Measurements from ENCODE around the gene APOBEC4. TPM values are rescaled to one million over a fixed set of nuclear protein-coding genes. Genes with fewer than 3 reads are reported as not detected.
"Not testable (repeated sequence)": the region's sequence is repeated elsewhere in the genome, so short reads cannot be mapped to it uniquely, and the experiment has no call there.

The APOBEC4 gene
- polyA plus RNA-seq, 1 donor = 0.09 TPM

GRCh38 chr1:183634429-183635065 lies 18.6 kb downstream of the APOBEC4 start:
- Histone ChIP-seq H3K4me3 (ENCODE audit: low read length) (peak overlapping the region; percentile 92), H3K27ac (ENCODE audit: low read length) (peak overlapping the region; percentile 91), H3K27me3 (ENCODE audit: control insufficient read depth, insufficient read depth, low read length) (no peaks in the 10 kb centered on the region), H3K36me3 (ENCODE audit: control insufficient read depth, insufficient read depth, low read length) (peaks cover 10% of the 10 kb centered on the region), H3K4me1 (ENCODE audit: control insufficient read depth, insufficient read depth, low read length) (peaks cover 9% of the 10 kb centered on the region), H3K9me3 (ENCODE audit: control insufficient read depth, low read depth, low read length) (no peaks in the 10 kb centered on the region)
- DNase-seq = no peak
- 0% methylated on average over 4 of the region's 10 CpGs for WGBS (ENCODE audit: insufficient coverage, low lambda C conversion rate)

DNA sequence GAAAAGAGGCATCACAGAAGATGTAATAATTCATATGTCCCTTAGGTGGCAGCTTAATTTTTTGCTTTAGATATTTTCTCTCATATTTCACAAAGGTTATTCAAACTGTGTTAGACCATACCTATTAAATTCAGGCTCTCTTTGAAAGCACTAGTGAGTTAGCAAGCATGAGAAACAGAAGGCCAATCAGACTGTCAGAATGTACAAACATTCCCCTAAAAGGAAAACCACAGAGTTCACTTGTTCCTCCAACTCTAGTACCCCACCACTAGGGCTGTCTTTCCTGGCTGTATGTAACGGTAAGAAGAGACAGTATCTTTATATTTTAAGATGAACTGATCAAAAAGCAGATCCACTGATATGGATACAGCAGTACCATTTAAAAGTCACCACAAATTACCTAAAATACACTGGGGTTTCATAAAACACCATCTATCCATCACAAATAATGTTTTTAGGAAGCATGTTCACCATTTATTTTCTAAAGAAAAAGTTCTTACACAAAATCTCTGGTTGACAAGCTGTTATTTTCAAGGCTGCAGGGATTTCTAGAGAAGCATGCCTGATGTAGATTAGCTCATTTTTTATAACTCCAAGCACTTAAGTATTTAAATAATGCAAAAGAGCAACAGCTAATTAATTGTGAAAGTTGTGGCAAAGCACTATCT lies 19.3 kb downstream of the APOBEC4 start:
- Histone ChIP-seq H3K4me1 (ENCODE audit: control insufficient read depth, insufficient read depth, low read length) (peaks cover 9% of the 10 kb centered on the region), H3K27me3 (ENCODE audit: control insufficient read depth, insufficient read depth, low read length) (no peaks in the 10 kb centered on the region), H3K36me3 (ENCODE audit: control insufficient read depth, insufficient read depth, low read length) (peaks cover 14% of the 10 kb centered on the region), H3K27ac (ENCODE audit: low read length) (peak overlapping the region; percentile 58), H3K4me3 (ENCODE audit: low read length) (peak overlapping the region; percentile 92), H3K9me3 (ENCODE audit: control insufficient read depth, low read depth, low read length) (no peaks in the 10 kb centered on the region)
- DNase-seq = peak in 1 of 2 donors; percentile 55
- WGBS (ENCODE audit: insufficient coverage, low lambda C conversion rate) = no CpG with 5 or more reads among the region's 1 CpG

DNA sequence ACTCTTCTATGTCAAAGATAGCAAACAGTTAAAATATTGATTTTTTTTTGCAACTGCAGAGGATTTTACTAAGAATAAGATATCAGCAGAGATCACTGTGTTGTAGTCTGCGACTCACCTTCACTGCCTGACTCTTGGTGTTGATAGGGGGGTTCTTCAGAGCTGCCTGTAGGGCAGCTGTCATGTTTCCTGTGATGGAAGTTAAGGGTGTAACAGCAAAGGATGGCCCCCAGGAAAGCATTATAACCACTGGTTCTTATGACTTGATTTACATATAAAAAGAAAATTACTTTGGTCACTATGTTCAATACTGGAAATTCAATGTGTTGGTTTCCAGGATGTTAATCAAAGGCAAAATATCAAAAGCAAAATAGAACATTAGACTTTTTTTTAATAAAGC lies 20.2 kb downstream of the APOBEC4 start:
- Histone ChIP-seq H3K4me1 (ENCODE audit: control insufficient read depth, insufficient read depth, low read length) (peaks cover 9% of the 10 kb centered on the region), H3K27me3 (ENCODE audit: control insufficient read depth, insufficient read depth, low read length) (no peaks in the 10 kb centered on the region), H3K36me3 (ENCODE audit: control insufficient read depth, insufficient read depth, low read length) (peaks cover 20% of the 10 kb centered on the region), H3K27ac (ENCODE audit: low read length) (no peak overlapping the region), H3K9me3 (ENCODE audit: control insufficient read depth, low read depth, low read length) (no peaks in the 10 kb centered on the region), H3K4me3 (ENCODE audit: low read length) (peak overlapping the region; percentile 92)
- no CpG with 5 or more reads among the region's 1 CpG for whole genome bisulfite sequencing (ENCODE audit: insufficient coverage, low lambda C conversion rate)
- DNase-seq = no peak

- WGBS (ENCODE audit: insufficient coverage, low lambda C conversion rate) = 100% methylated on average over 2 of the region's 2 CpGs
- DNase-seq = no peak
- no peaks in the 10 kb centered on the region for H3K9me3 ChIP-seq (ENCODE audit: control insufficient read depth, low read depth, low read length)
- no peak overlapping the region for H3K27ac ChIP-seq (ENCODE audit: low read length)
- peaks cover 9% of the 10 kb centered on the region for H3K4me1 ChIP-seq (ENCODE audit: control insufficient read depth, insufficient read depth, low read length)
- H3K4me3 ChIP-seq (ENCODE audit: low read length) = no peak overlapping the region
- no peaks in the 10 kb centered on the region for H3K27me3 ChIP-seq (ENCODE audit: control insufficient read depth, insufficient read depth, low read length)
- H3K36me3 ChIP-seq (ENCODE audit: control insufficient read depth, insufficient read depth, low read length) = peaks cover 26% of the 10 kb centered on the region
These were observed 21.0 kb downstream of the APOBEC4 start for GRCh38 chr1:183632114-183632513.

DNA sequence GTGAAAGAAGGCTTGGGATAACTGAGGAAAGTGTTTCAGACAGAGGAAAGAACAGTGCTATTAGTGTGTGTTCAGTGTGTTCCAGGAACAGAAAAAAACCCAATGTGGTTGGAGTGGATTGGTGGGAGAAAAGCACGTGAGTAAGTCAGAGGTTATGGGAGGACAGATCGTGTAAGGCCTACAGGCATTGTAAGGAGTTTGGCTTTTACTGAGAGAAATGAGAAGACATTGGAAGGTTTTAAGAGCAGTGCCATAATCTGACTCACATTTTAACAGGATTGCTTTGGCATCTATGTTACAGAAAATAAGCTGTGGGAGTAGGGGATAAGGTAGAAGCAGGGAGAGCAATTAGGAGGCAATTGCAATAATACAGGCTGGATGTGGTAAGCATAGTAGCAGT lies 22.4 kb downstream of the APOBEC4 start:
- no peaks in the 10 kb centered on the region for H3K27me3 ChIP-seq (ENCODE audit: control insufficient read depth, insufficient read depth, low read length)
- DNase-seq = no peak
- no peak overlapping the region for H3K4me3 ChIP-seq (ENCODE audit: low read length)
- H3K36me3 ChIP-seq (ENCODE audit: control insufficient read depth, insufficient read depth, low read length) = peaks cover 31% of the 10 kb centered on the region
- H3K9me3 ChIP-seq (ENCODE audit: control insufficient read depth, low read depth, low read length) = no peaks in the 10 kb centered on the region
- no peak overlapping the region for H3K27ac ChIP-seq (ENCODE audit: low read length)
- WGBS (ENCODE audit: insufficient coverage, low lambda C conversion rate) = 50% methylated on average over 1 of the region's 2 CpGs
- peaks cover 9% of the 10 kb centered on the region for H3K4me1 ChIP-seq (ENCODE audit: control insufficient read depth, insufficient read depth, low read length)

- no peak for DNase-seq
- H3K4me3 ChIP-seq (ENCODE audit: low read length) = no peak overlapping the region
- no peak overlapping the region for H3K27ac ChIP-seq (ENCODE audit: low read length)
- peaks cover 39% of the 10 kb centered on the region for H3K36me3 ChIP-seq (ENCODE audit: control insufficient read depth, insufficient read depth, low read length)
- H3K9me3 ChIP-seq (ENCODE audit: control insufficient read depth, low read depth, low read length) = no peaks in the 10 kb centered on the region
- H3K27me3 ChIP-seq (ENCODE audit: control insufficient read depth, insufficient read depth, low read length) = no peaks in the 10 kb centered on the region
- peaks cover 8% of the 10 kb centered on the region for H3K4me1 ChIP-seq (ENCODE audit: control insufficient read depth, insufficient read depth, low read length)
These were observed 24.6 kb downstream of the APOBEC4 start for GRCh38 chr1:183628537-183628936.

DNA sequence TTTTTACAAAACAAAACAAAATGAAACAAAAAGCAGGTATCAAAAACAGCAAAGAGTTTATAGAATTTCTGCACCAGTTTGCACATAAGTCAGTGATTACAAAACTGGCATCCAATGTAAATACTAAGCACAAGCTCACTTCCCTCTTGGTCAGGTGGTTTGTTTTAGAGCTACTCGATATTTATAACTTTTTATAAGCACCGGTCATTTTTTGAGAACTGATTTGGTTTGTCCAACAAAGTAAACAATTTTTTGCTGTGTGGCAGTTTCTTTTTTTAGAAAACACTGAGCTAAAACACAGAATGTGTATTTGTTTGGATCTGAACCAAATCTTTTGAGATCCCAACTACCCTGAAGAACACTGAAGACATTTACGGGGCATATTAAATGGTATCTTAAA lies 26.9 kb downstream of the APOBEC4 start:
- not testable (repeated sequence) for H3K27ac ChIP-seq (ENCODE audit: low read length); H3K9me3 ChIP-seq (ENCODE audit: control insufficient read depth, low read depth, low read length); H3K4me1 ChIP-seq (ENCODE audit: control insufficient read depth, insufficient read depth, low read length); H3K27me3 ChIP-seq (ENCODE audit: control insufficient read depth, insufficient read depth, low read length); DNase-seq; H3K4me3 ChIP-seq (ENCODE audit: low read length)
- no CpG with 5 or more reads among the region's 3 CpGs for WGBS (ENCODE audit: insufficient coverage, low lambda C conversion rate)
- H3K36me3 ChIP-seq (ENCODE audit: control insufficient read depth, insufficient read depth, low read length) = peaks cover 39% of the 10 kb centered on the region

GRCh38 chr1:183622884-183623785 lies 30.0 kb downstream of the APOBEC4 start:
- H3K4me1 ChIP-seq (ENCODE audit: control insufficient read depth, insufficient read depth, low read length) = peaks cover 3% of the 10 kb centered on the region

DNA sequence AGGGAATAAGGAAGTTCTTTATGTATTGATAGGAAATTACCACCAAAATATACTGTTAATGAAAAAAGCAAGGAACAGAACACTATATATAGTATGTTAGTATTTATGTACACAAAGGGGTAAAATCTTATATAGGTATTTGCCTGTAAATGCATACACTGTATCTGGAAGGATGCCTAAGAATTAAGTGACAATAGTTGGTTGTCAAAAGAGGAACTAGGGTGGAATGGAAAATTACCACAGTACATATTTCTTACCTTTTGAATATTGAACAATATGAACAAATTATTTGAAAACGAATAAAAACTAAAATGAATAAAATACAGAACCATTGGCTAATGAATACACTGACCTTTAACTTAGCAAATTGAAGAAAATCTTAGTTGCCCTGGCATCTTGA lies 31.1 kb downstream of the APOBEC4 start:
- peaks cover 3% of the 10 kb centered on the region for H3K4me1 ChIP-seq (ENCODE audit: control insufficient read depth, insufficient read depth, low read length)
- H3K9me3 ChIP-seq (ENCODE audit: control insufficient read depth, low read depth, low read length) = no peaks in the 10 kb centered on the region
- 88% methylated on average over 1 of the region's 1 CpG for WGBS (ENCODE audit: insufficient coverage, low lambda C conversion rate)
- H3K27me3 ChIP-seq (ENCODE audit: control insufficient read depth, insufficient read depth, low read length) = no peaks in the 10 kb centered on the region
- no peak overlapping the region for H3K4me3 ChIP-seq (ENCODE audit: low read length)
- H3K36me3 ChIP-seq (ENCODE audit: control insufficient read depth, insufficient read depth, low read length) = peaks cover 14% of the 10 kb centered on the region
- no peak for DNase-seq
- no peak overlapping the region for H3K27ac ChIP-seq (ENCODE audit: low read length)

More at GRCh38 chr1:183622884-183623785, 30.0 kb downstream of the APOBEC4 start:
- DNase-seq = peak; percentile 70 to 85
- H3K27me3 ChIP-seq (ENCODE audit: control insufficient read depth, insufficient read depth, low read length) = no peaks in the 10 kb centered on the region
- H3K27ac ChIP-seq (ENCODE audit: low read length) = peak overlapping the region; percentile 44
- no peaks in the 10 kb centered on the region for H3K9me3 ChIP-seq (ENCODE audit: control insufficient read depth, low read depth, low read length)
- H3K4me3 ChIP-seq (ENCODE audit: low read length) = no peak overlapping the region
- WGBS (ENCODE audit: insufficient coverage, low lambda C conversion rate) = no CpG with 5 or more reads among the region's 10 CpGs
- H3K36me3 ChIP-seq (ENCODE audit: control insufficient read depth, insufficient read depth, low read length) = peaks cover 20% of the 10 kb centered on the region

DNA sequence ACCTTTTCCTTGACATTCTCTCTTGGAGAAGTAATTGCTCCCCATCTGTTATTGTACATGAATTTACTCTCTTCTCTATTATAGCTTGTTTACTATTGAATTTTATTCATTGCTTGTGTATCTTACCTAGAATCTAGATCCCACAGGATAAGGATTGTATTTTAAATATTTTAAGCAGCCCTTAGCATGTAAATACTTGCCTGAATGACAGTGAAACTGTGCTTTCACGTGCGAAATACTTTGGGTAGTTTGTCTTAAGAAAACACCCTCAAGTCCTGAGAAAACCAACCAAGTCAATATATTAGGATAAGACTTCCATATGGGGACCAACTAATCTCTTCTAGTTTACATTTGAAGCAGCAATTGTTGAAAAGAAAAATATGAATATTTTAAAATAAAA lies 32.8 kb downstream of the APOBEC4 start:
- no peaks in the 10 kb centered on the region for H3K27me3 ChIP-seq (ENCODE audit: control insufficient read depth, insufficient read depth, low read length)
- DNase-seq = no peak
- peaks cover 4% of the 10 kb centered on the region for H3K36me3 ChIP-seq (ENCODE audit: control insufficient read depth, insufficient read depth, low read length)
- H3K27ac ChIP-seq (ENCODE audit: low read length) = no peak overlapping the region
- H3K9me3 ChIP-seq (ENCODE audit: control insufficient read depth, low read depth, low read length) = no peaks in the 10 kb centered on the region
- no CpG with 5 or more reads among the region's 2 CpGs for WGBS (ENCODE audit: insufficient coverage, low lambda C conversion rate)
- peaks cover 3% of the 10 kb centered on the region for H3K4me1 ChIP-seq (ENCODE audit: control insufficient read depth, insufficient read depth, low read length)
- H3K4me3 ChIP-seq (ENCODE audit: low read length) = no peak overlapping the region

Measured in large intestine (tissue), 3 donors.